Measurements from ENCODE around the gene TMPRSS3. TPM values are rescaled to one million over a fixed set of nuclear protein-coding genes. Genes with fewer than 3 reads are reported as not detected.

TMPRSS3 gene
- polyA plus RNA-seq (2011; rRNA removed) (not detected in 2 replicates), polyA minus RNA-seq (2011; rRNA and poly(A)+ RNA removed) (not detected in 2 replicates)

- DNase-seq (ENCODE audit: low read depth, low spot score), result no peak
- CTCF ChIA-PET, result no interaction called here
- Histone ChIP-seq H3K9me3 (ENCODE audit: control insufficient read depth, insufficient read depth, low read length) (no peaks in the 10 kb centered on the region; the same call in 1 of the 2 replicates), H3K27ac (ENCODE audit: low read depth, low read length) (no peak within 1 kb of the TSS), H3K4me3 (ENCODE audit: low read depth, low read length) (no peak within 1 kb of the TSS), H3K27me3 (ENCODE audit: control insufficient read depth, insufficient read depth, low read length) (peaks cover 3% of the 10 kb centered on the region)
- TF ChIP-seq CTCF (IDR thresholded peaks at IDR 0.05; ENCODE audit: low read depth, low read length), result no peak
- POLR2A ChIA-PET, result no interaction called here
These were observed at the start of gene TMPRSS3 for GRCh38 chr21:42395905-42396651. TSS of gene TMPRSS3 (minus strand) at chr21:42396052. CDS start at chr21:42395417, 635 bp downstream.

- H3K27me3 ChIP-seq (ENCODE audit: control insufficient read depth, insufficient read depth, low read length), result no peaks in the 10 kb centered on the region
- ChIA-PET CTCF (no interaction called here), POLR2A (no interaction called here)
These were observed 49.5 kb upstream of the TMPRSS3 start for GRCh38 chr21:42445311-42445710.

GRCh38 chr21:42444745-42445059 lies 48.9 kb upstream of the TMPRSS3 start:
- no peak overlapping the region for H3K4me3 ChIP-seq (ENCODE audit: low read depth, low read length)
- DNase-seq (ENCODE audit: low read depth, low spot score), result no peak
- H3K9me3 ChIP-seq (ENCODE audit: control insufficient read depth, insufficient read depth, low read length), result peaks cover 13% of the 10 kb centered on the region; the same call in 1 of the 2 replicates
- ChIA-PET POLR2A (no interaction called here), CTCF (no interaction called here)
- H3K27me3 ChIP-seq (ENCODE audit: control insufficient read depth, insufficient read depth, low read length), result no peaks in the 10 kb centered on the region
- no peak overlapping the region for H3K27ac ChIP-seq (ENCODE audit: low read depth, low read length)
- TF ChIP-seq CTCF (IDR thresholded peaks at IDR 0.05; ENCODE audit: low read depth, low read length), result no peak

More at GRCh38 chr21:42445311-42445710, 49.5 kb upstream of the TMPRSS3 start:
- H3K27ac ChIP-seq (ENCODE audit: low read depth, low read length), result no peak overlapping the region
- no peak for DNase-seq (ENCODE audit: low read depth, low spot score)
- H3K4me3 ChIP-seq (ENCODE audit: low read depth, low read length), result no peak overlapping the region
- H3K9me3 ChIP-seq (ENCODE audit: control insufficient read depth, insufficient read depth, low read length), result peaks cover 10% of the 10 kb centered on the region; the same call in 1 of the 2 replicates
- no peak for TF ChIP-seq CTCF (IDR thresholded peaks at IDR 0.05; ENCODE audit: low read depth, low read length)

- POLR2A ChIA-PET, result no interaction called here
These were observed 48.3 kb upstream of the TMPRSS3 start for GRCh38 chr21:42443876-42444744.

More at GRCh38 chr21:42443876-42444744, 48.3 kb upstream of the TMPRSS3 start:
- no peak overlapping the region for H3K4me3 ChIP-seq (ENCODE audit: low read depth, low read length)
- peaks cover 17% of the 10 kb centered on the region; the same call in 1 of the 2 replicates for H3K9me3 ChIP-seq (ENCODE audit: control insufficient read depth, insufficient read depth, low read length)
- CTCF ChIA-PET, result no interaction called here
- no peak for TF ChIP-seq CTCF (IDR thresholded peaks at IDR 0.05; ENCODE audit: low read depth, low read length)
- DNase-seq (ENCODE audit: low read depth, low spot score), result no peak
- H3K27me3 ChIP-seq (ENCODE audit: control insufficient read depth, insufficient read depth, low read length), result no peaks in the 10 kb centered on the region
- no peak overlapping the region for H3K27ac ChIP-seq (ENCODE audit: low read depth, low read length)
